ENCODE measurements around the gene RUNX2. TPM values are rescaled to one million over a fixed set of nuclear protein-coding genes. Genes with fewer than 3 reads are reported as not detected.

The RUNX2 gene
- total and polyA plus RNA-seq, 9 of the 15 experiments (the other 6 are each of a cell fraction or from before 2014, with no cell fraction given), result 0.29 to 1.00 (median 0.43) TPM

- TF ChIP-seq RBM25 (IDR thresholded peaks at IDR 0.05; ENCODE audit: low read depth, low read length, severe bottlenecking) (no peak), CC2D1A (IDR thresholded peaks at IDR 0.05) (peak; percentile 48; the same call in 1 of the 2 replicates), CREB1 (IDR thresholded peaks at IDR 0.05) (peak; percentile 30; the same call in 1 of the 2 replicates), CREB1 (CRISPR knock-in tag; IDR thresholded peaks at IDR 0.05) (no peak), SETDB1 (IDR thresholded peaks at IDR 0.05; ENCODE audit: low read length) (no peak), ZNF639 (CRISPR knock-in tag; conservative IDR thresholded peaks at IDR 0.05 in 1 of 2, IDR thresholded peaks at IDR 0.05 in 1 of 2) (peak in 1 of 2 experiments; percentile 84; a peak in 2 of 4 replicates), ZNF354B (CRISPR knock-in tag; IDR thresholded peaks at IDR 0.05) (no peak), DDX20 (tag; IDR thresholded peaks at IDR 0.05; ENCODE audit: low read depth) (0 out of 2 replicates have a peak, but pooled peaks have one; percentile 8), CBX1 (IDR thresholded peaks at IDR 0.05; ENCODE audit: low read depth) (no peak), ZNF121 (CRISPR knock-in tag; conservative IDR thresholded peaks at IDR 0.05) (no peak), PHF21A (IDR thresholded peaks at IDR 0.05; ENCODE audit: borderline replicate concordance, low read depth) (no peak), CREB3 (tag; conservative IDR thresholded peaks at IDR 0.05; ENCODE audit: low read depth) (peak; percentile 90), EZH2 (IDR thresholded peaks at IDR 0.05; ENCODE audit: borderline replicate concordance, low read depth, low read length) (no peak), ZBTB9 (CRISPR knock-in tag; IDR thresholded peaks at IDR 0.05) (peak; percentile 90), SNRNP70 (optimal IDR thresholded peaks at IDR 0.05; ENCODE audit: low read depth, low read length) (no peak), ZNF124 (CRISPR knock-in tag; IDR thresholded peaks at IDR 0.05) (no peak), JUND (IDR thresholded peaks at IDR 0.05; ENCODE audit: borderline replicate concordance, low read depth, low read length) (peak; percentile 99), JUND (tag; IDR thresholded peaks at IDR 0.05; ENCODE audit: borderline replicate concordance, low read depth, low read length) (peak; percentile 100), ZBTB7A (IDR thresholded peaks at IDR 0.05; ENCODE audit: borderline replicate concordance, control insufficient read depth, low read depth, low read length) (peak; percentile 53; the same call in 1 of the 2 replicates), MCM2 (IDR thresholded peaks at IDR 0.05; ENCODE audit: low read depth) (no peak), TEAD1 (CRISPR knock-in tag; IDR thresholded peaks at IDR 0.05) (peak; percentile 98 to 99), ESRRB (CRISPR knock-in tag; IDR thresholded peaks at IDR 0.05; ENCODE audit: borderline replicate concordance) (no peak), ZNF212 (CRISPR knock-in tag; IDR thresholded peaks at IDR 0.05) (no peak), ETS1 (conservative IDR thresholded peaks at IDR 0.05; ENCODE audit: control insufficient read depth, low read depth, low read length) (0 out of 2 replicates have a peak, but pooled peaks have one; percentile 67)
Measured at GRCh38 chr6:45445749-45446549, 117.8 kb downstream of the RUNX2 start (continued).

Data from K562 (cell line).